HepG2 (cell line): Measurements from ENCODE around the gene GPS1. TPM values are rescaled to one million over a fixed set of nuclear protein-coding genes. Genes with fewer than 3 reads are reported as not detected.
A peak's percentile ranks its signal among the peaks of the same experiment; 100 is the strongest.

ENCODE experiments used
- ATAC-seq: fragments of 200-7000 bp; cut with Tn5 transposase; 3 replicates; pipeline ENCODE4 v1.9.1; 2020; ENCODE audit warnings: mild to moderate bottlenecking, moderate library complexity
- BruUV-seq: library from RNA; stranded (reverse); fragments of 400-500 nt; replicated peaks from 2 replicates; lab custom pipeline; 2021; lab: Mats Ljungman, UMichigan
- CTCF ChIA-PET: fragments of 300-600 bp; formaldehyde crosslinking; extraction: SDS; loops from one replicate; lab custom pipeline; 2021; ENCODE audit warnings: low total read pairs, inconsistent platforms, low intra/inter-chr PET ratio; lab: Yijun Ruan, JAX
- POLR2A ChIA-PET: fragments of 350-600 bp; sonication (Branson Sonifier 250); formaldehyde crosslinking; loops from one replicate; lab custom pipeline; 2020; ENCODE audit warnings: antibody characterized with exemption, inconsistent platforms; lab: Yijun Ruan, JAX
- DNase-seq: peaks from one replicate; pipeline ENCODE4 v3.0.0-alpha.2; 2015; ENCODE audit warnings: low spot score
- FAIRE-seq: peaks from 3 replicates; lab custom pipeline; 2011; peaks lifted over from hg19 to GRCh38; lab: Jason Lieb, UNC
- H2AFZ ChIP-seq: one replicate; pipeline ENCODE4 v1.6.1; 2011; ENCODE audit warnings: low read length, inconsistent platforms
- H3K27ac ChIP-seq: fragments of 300-600 bp; 3 replicates; pipeline ENCODE4 v1.8.0; 2011; ENCODE audit warnings: mixed run types, mild to moderate bottlenecking, mixed read lengths, low read length, inconsistent platforms; ENCODE audit not compliant: insufficient read depth; ENCODE audit errors: extremely low read length
- H3K27me3 ChIP-seq, 2 experiments: fragments of 200-600 bp in 1 of 2; 2 replicates in 1 of 2; 3 replicates in 1 of 2; pipeline versions ENCODE4 v1.6.0 to v1.8.0; 2011; ENCODE audit warnings: low read length in 2 of 2, mild to moderate bottlenecking in 2 of 2, moderate library complexity in 2 of 2, inconsistent platforms in 1 of 2; ENCODE audit not compliant: insufficient read depth in 2 of 2, control insufficient read depth in 1 of 2
- H3K36me3 ChIP-seq, 2 experiments: fragments of 200-600 bp in 1 of 2; replicated peaks in 1 of 2; 2 replicates in 1 of 2; 3 replicates in 1 of 2; pipeline versions ENCODE4 v1.5.1 to v1.8.0; 2011; ENCODE audit warnings: low read length in 2 of 2, inconsistent platforms in 1 of 2; ENCODE audit not compliant: insufficient read depth in 2 of 2, control insufficient read depth in 1 of 2
- H3K4me1 ChIP-seq: 2 replicates; pipeline ENCODE4 v1.5.1; 2012; ENCODE audit warnings: low read length, inconsistent platforms; ENCODE audit not compliant: insufficient read depth
- H3K4me2 ChIP-seq: 2 replicates; pipeline ENCODE4 v1.6.0; 2011; ENCODE audit warnings: low read depth, low read length, inconsistent platforms
- H3K4me3 ChIP-seq, 3 experiments: fragments of 200-600 bp in 1 of 3; sonication (generic), shearing (Covaris generic) in 1 of 3; replicated peaks in 1 of 3; 2 replicates each; pipeline ENCODE4 v1.5.1; 2011 to 2016; ENCODE audit warnings: low read length in 3 of 3, inconsistent platforms in 2 of 3, low read depth in 2 of 3, mild to moderate bottlenecking in 2 of 3, control low read depth in 1 of 3, mixed read lengths in 1 of 3; ENCODE audit not compliant: insufficient read depth in 1 of 3
- H3K79me2 ChIP-seq: one replicate; pipeline ENCODE4 v1.6.1; 2011; ENCODE audit warnings: low read length, inconsistent platforms; ENCODE audit not compliant: insufficient read depth
- H3K9ac ChIP-seq: 2 replicates; pipeline ENCODE4 v1.6.0; 2011; ENCODE audit warnings: mild to moderate bottlenecking, low read depth, low read length, inconsistent platforms; ENCODE audit not compliant: insufficient read depth
- H3K9me3 ChIP-seq: 2 replicates; pipeline ENCODE4 v1.5.1; 2012; ENCODE audit warnings: mild to moderate bottlenecking, low read length
- H4K20me1 ChIP-seq: 2 replicates; pipeline ENCODE4 v1.6.0; 2011; ENCODE audit warnings: inconsistent platforms, mild to moderate bottlenecking, low read length, moderate library complexity; ENCODE audit not compliant: insufficient read depth
- ATRX ChIP-seq: sonication (generic); formaldehyde crosslinking; IDR thresholded peaks from 2 replicates; pipeline ENCODE4 v1.4.0; 2020; ENCODE audit warnings: missing genetic modification reagents, borderline replicate concordance
- MAZ ChIP-seq, 2 experiments: sonication (generic) in 1 of 2; formaldehyde crosslinking in 1 of 2; IDR thresholded peaks; 2 replicates each; pipeline versions ENCODE4 v1.5.0 to v1.6.1; 2012 to 2020; ENCODE audit warnings: low read depth in 2 of 2, mild to moderate bottlenecking in 2 of 2, borderline replicate concordance in 1 of 2, improper control_type of control experiment in 1 of 2, low read length in 1 of 2, missing genetic modification reagents in 1 of 2, moderate library complexity in 1 of 2
- NFKB2 ChIP-seq: sonication (generic); formaldehyde crosslinking; IDR thresholded peaks from 2 replicates; pipeline ENCODE4 v1.4.0; 2020; ENCODE audit warnings: missing genetic modification reagents, borderline replicate concordance
- NR2C2 ChIP-seq: sonication (generic); formaldehyde crosslinking; IDR thresholded peaks from 2 replicates; pipeline ENCODE4 v1.4.0; 2020; ENCODE audit warnings: missing genetic modification reagents, mild to moderate bottlenecking, moderate library complexity, borderline replicate concordance
- REXO4 ChIP-seq: sonication (generic); formaldehyde crosslinking; IDR thresholded peaks from 2 replicates; pipeline ENCODE4 v1.8.0; 2022; ENCODE audit warnings: missing genetic modification reagents, mild to moderate bottlenecking, borderline replicate concordance
- SP140L ChIP-seq: sonication (generic); formaldehyde crosslinking; IDR thresholded peaks from 2 replicates; pipeline ENCODE4 v1.4.0; 2020; ENCODE audit warnings: missing genetic modification reagents, borderline replicate concordance
- TRAFD1 ChIP-seq: sonication (generic); formaldehyde crosslinking; IDR thresholded peaks from 2 replicates; pipeline ENCODE4 v1.5.1; 2020; ENCODE audit warnings: missing genetic modification reagents, mild to moderate bottlenecking, borderline replicate concordance
- ZNF160 ChIP-seq: sonication (generic); formaldehyde crosslinking; IDR thresholded peaks from 2 replicates; pipeline ENCODE4 v1.8.0; 2022; ENCODE audit warnings: mild to moderate bottlenecking, inconsistent platforms, missing genetic modification reagents
- ZNF543 ChIP-seq: sonication (generic); formaldehyde crosslinking; IDR thresholded peaks from 2 replicates; pipeline ENCODE4 v1.4.0; 2020; ENCODE audit warnings: mild to moderate bottlenecking, missing genetic modification reagents
- ZNF619 ChIP-seq: sonication (generic); formaldehyde crosslinking; IDR thresholded peaks from 2 replicates; pipeline ENCODE4 v1.4.0; 2020; ENCODE audit warnings: mild to moderate bottlenecking, missing genetic modification reagents
- ZNF639 ChIP-seq: conservative IDR thresholded peaks from 2 replicates; pipeline ENCODE4 v1.6.1; 2018; ENCODE audit warnings: missing genetic modification reagents
- ZNF646 ChIP-seq: sonication (generic); formaldehyde crosslinking; IDR thresholded peaks from 2 replicates; pipeline ENCODE4 v1.9.0; 2021; ENCODE audit warnings: mild to moderate bottlenecking, missing genetic modification reagents
- WGBS: methylation state at CpG from one replicate; pipeline ENCODE4 v1.1.6; 2017; ENCODE audit warnings: low lambda C conversion rate; 5-methylcytosine and 5-hydroxymethylcytosine counted together
- in situ Hi-C: cut with HindIII; loops from 2 replicates; pipeline ENCODE4 v1.10.0; 2017; ENCODE audit warnings: low pct_unique_long_range_greater_than_20kb; ENCODE audit not compliant: extremely low pct_ligation_motif_present
- intact Hi-C: fragments of 100-400 bp; cut with micrococcal nuclease; formaldehyde crosslinking; loops from one replicate; pipeline ENCODE4 v1.10.0; 2022; ENCODE audit not compliant: unreplicated experiment
- polyA plus RNA-seq, 8 experiments: library from polyadenylated mRNA; depleted of rRNA in 3 of 8; stranded (reverse) in 7 of 8; unstranded in 1 of 8; fragments of >200 nt; fragmentation: Illumina TruSeq in 4 of 8; extraction: Trizol in 4 of 8; gene quantifications; 2 replicates each; pipeline versions ENCODE4 v1.2.1 to v1.2.3, GENCODE V29; 2011 to 2016; ENCODE audit warnings: low read depth in 4 of 8, missing spikeins in 1 of 8, mixed read lengths in 1 of 8; ENCODE audit not compliant: insufficient read depth in 1 of 8
- total RNA-seq, 5 experiments: library from RNA; depleted of rRNA; stranded (reverse); fragments of >200 nt; fragmentation: Illumina TruSeq; extraction: Trizol; gene quantifications; 2 replicates each; pipeline ENCODE4 v1.2.3, GENCODE V29; 2016; ENCODE audit warnings: low read depth in 1 of 5

The GPS1 gene
- total and polyA plus RNA-seq, 2 of the 13 experiments (the other 11 are each of a cell fraction or from before 2014, with no cell fraction given), result 124 to 128 TPM

GRCh38 chr17:82076785-82077591 lies 25.3 kb downstream of the GPS1 start:
- ATAC-seq, result peak; percentile 62
- 68% methylated on average over 19 of the region's 21 CpGs for WGBS
- Histone ChIP-seq H3K4me3 (no peak overlapping the region), H3K79me2 (no peaks in the 10 kb centered on the region), H3K4me1 (peaks cover 12% of the 10 kb centered on the region), H3K9ac (no peak overlapping the region), H3K27me3 (peaks cover 0 to 3% of the 10 kb centered on the region in 2 experiments; a peak in 2 of 5 replicates), H3K4me2 (no peak overlapping the region), H2AFZ (no peak overlapping the region), H3K27ac (peak overlapping the region; percentile 6), H3K36me3 (peaks cover 27 to 34% of the 10 kb centered on the region in 2 experiments), H3K9me3 (no peaks in the 10 kb centered on the region), H4K20me1 (peaks cover 24% of the 10 kb centered on the region; the same call in 1 of the 2 replicates)
- in situ Hi-C loops (no loop called here), intact Hi-C loops (no loop called here)
- no peak for FAIRE-seq
- POLR2A ChIA-PET, result interaction anchor here (0.7 to 1.9 kb wide), 7 partner anchors 9 to 30 kb away, joined by 3 to 9 read pairs (median 4); partner anchors contain the start of genes DUS1L and FASN
- no TSS peak for BruUV-seq
- CTCF ChIA-PET, result no interaction called here
- DNase-seq, result peak; percentile 36
- no peak; the same call in 1 of the 2 replicates for TF ChIP-seq NR2C2 (CRISPR knock-in tag)
- TF ChIP-seq ATRX (CRISPR knock-in tag), result no peak
- no peak for TF ChIP-seq ZNF160 (CRISPR knock-in tag)
- TF ChIP-seq SP140L (CRISPR knock-in tag), result no peak
- no peak for TF ChIP-seq ZNF646 (CRISPR knock-in tag)
- TF ChIP-seq NFKB2 (CRISPR knock-in tag), result no peak
- TF ChIP-seq ZNF639 (CRISPR knock-in tag), result 0 out of 2 replicates have a peak, but pooled peaks have one; percentile 22
- 0 out of 2 replicates have a peak, but pooled peaks have one; percentile 9 for TF ChIP-seq REXO4 (CRISPR knock-in tag)
- no peak for TF ChIP-seq TRAFD1 (CRISPR knock-in tag)
- no peak for TF ChIP-seq ZNF543 (CRISPR knock-in tag)
- no peak for TF ChIP-seq MAZ (IDR thresholded peaks at IDR 0.05; ENCODE audit: borderline replicate concordance, low read depth, low read length)
- TF ChIP-seq MAZ (CRISPR knock-in tag; IDR thresholded peaks at IDR 0.05; ENCODE audit: low read depth), result peak; percentile 41; the same call in 1 of the 2 replicates
- no peak for TF ChIP-seq ZNF619 (CRISPR knock-in tag)
